ENCODE data around the gene TBL1X.

DNA sequence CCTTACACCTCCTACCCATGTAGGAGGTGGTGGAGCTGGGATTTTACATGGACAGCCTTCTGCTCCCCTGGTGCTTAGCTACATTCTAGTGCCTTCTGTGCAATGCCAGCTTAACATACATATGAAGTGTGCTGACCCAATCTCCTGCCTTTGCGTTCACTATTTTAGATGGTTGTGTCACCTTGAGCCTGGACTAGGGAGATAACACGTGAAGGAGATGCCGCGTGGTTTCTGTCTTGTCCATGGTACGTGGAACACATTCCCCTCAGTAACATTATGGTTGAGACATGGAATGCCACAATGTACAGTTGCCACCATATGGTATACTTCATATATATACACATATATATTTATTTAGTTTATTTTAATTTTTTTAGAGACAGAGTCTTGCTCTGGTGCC is 54.0 kb downstream of the TBL1X start:
- TF ChIP-seq, protein P1, sequence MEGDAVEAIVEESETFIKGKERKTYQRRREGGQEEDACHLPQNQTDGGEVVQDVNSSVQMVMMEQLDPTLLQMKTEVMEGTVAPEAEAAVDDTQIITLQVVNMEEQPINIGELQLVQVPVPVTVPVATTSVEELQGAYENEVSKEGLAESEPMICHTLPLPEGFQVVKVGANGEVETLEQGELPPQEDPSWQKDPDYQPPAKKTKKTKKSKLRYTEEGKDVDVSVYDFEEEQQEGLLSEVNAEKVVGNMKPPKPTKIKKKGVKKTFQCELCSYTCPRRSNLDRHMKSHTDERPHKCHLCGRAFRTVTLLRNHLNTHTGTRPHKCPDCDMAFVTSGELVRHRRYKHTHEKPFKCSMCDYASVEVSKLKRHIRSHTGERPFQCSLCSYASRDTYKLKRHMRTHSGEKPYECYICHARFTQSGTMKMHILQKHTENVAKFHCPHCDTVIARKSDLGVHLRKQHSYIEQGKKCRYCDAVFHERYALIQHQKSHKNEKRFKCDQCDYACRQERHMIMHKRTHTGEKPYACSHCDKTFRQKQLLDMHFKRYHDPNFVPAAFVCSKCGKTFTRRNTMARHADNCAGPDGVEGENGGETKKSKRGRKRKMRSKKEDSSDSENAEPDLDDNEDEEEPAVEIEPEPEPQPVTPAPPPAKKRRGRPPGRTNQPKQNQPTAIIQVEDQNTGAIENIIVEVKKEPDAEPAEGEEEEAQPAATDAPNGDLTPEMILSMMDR (IDR thresholded peaks at IDR 0.05; ENCODE audit: low read depth, low read length), result no peak
- TF ChIP-seq MYC (IDR thresholded peaks at IDR 0.05; ENCODE audit: low read depth, low read length) (no peak), POLR2A (IDR thresholded peaks at IDR 0.05; ENCODE audit: extremely low read depth, insufficient read length) (no peak)
- TF ChIP-seq, protein P2, sequence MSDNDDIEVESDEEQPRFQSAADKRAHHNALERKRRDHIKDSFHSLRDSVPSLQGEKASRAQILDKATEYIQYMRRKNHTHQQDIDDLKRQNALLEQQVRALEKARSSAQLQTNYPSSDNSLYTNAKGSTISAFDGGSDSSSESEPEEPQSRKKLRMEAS (IDR thresholded peaks at IDR 0.05; ENCODE audit: low read depth, low read length), result no peak

All from NB4 (cell line).